HG03558 (cell line): ENCODE data around the gene GRAP.

Experiments
- ATAC-seq: cut with Tn5 transposase; IDR thresholded peaks from one replicate; pipeline ENCODE4 v1.9.1; 2021; ENCODE audit warnings: moderate number of reproducible peaks; ENCODE audit not compliant: unreplicated experiment; ENCODE audit errors: extremely low read depth

The GRAP gene

DNA sequence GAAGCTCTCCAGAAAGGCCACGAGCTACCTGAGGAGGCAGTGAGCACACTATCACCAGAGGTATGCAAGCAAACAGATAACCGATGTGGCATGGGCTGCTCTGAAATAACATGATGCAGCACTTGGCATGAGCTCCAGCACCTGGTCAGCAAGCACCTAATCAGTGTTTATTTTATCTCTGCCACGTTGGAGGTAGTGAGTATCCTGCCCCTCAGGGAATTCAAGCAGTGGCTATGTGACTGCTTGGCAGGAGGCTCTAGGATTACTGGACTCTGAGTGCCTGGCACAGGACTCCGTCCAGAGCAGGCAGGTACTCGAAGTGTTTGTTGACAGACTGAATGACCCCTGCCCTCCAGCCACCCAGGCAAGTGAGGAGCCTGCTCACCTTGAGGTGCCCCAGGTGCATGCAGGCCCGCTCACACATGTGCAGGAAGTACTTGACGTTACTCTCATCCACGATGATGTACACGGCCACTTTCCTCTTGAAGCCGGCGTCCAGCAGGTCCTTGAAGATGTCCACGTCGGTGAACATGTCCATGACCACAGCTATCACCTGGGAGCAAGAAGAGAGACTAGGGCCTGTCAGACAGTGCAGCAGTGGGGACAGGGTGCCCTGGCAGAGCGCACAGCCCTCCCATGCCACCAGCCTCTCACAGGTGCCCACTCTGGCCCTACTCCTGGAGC is 58.8 kb downstream of the GRAP start:
- ATAC-seq, result no peak

DNA sequence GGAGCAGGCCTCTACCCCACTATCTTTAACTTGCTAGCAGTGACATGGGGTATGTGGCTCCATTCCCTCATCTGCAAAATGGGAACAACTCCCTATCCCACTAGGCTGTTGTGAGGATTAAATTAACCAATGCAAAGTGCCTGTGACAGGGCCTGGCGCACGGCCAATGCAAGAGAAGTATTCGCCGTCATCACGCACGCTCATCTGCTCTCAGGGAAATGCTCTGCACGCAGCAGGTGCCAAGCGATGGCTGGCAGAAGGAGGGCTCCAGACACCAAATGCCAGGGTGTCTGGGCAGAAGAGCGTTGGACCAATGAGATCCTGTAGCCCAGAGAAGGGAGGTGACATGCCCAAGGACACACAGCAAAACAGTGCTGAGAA is 59.5 kb downstream of the GRAP start:
- no peak for ATAC-seq

DNA sequence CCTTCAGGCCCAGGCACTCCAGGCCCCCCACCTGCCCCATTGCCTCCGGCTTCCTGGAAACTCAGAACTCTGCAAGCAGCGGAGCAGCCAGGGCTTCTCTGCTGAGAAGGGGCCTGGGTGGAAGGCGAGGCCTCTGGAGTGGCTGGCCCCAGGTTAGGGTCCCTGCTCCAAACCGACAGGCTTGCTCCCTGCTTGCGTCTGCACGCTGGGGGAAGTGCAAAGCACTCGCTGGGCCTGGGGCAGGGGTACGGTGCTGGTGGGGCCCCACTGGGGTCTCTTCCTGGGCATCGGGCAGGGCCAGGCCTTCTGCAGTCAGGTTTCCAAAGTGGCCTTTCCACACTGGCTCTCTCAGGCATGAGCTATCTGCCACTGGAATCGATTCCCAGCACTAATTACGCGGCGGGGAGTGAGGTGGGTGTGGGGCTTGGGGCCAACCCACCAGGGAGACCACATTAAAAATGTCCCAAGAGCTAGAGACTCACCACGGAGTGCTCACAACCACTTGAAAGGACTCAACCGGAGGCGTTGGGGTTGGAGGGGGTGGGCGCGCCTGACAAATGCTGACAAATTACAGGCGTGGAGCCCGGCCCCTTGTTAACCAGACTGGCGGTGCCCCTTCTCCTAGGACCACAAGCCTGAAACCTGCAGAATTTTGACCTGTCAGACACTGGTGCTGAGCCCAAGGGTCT is 60.1 kb downstream of the GRAP start:
- no peak for ATAC-seq

DNA sequence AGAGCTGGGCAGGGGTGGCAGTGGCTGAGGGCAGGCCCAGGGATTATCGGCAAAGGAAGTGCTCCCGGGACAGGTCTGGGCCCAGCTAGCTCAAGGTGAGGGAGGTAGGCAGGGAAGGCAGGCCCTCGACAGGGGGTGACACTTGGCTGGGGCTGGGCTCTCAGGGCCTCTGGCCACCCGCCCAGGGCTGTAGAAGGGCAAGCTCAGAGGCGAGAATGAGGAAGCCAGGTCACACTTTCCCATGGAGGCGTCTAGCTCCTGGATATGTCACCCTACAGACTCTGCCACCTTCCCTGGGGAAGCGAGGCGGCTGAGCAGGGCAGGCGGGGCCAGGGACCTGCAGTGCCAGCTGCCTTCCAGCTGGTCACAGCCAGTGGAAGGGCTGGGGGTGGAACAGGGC is 61.3 kb downstream of the GRAP start:
- ATAC-seq, result no peak

DNA sequence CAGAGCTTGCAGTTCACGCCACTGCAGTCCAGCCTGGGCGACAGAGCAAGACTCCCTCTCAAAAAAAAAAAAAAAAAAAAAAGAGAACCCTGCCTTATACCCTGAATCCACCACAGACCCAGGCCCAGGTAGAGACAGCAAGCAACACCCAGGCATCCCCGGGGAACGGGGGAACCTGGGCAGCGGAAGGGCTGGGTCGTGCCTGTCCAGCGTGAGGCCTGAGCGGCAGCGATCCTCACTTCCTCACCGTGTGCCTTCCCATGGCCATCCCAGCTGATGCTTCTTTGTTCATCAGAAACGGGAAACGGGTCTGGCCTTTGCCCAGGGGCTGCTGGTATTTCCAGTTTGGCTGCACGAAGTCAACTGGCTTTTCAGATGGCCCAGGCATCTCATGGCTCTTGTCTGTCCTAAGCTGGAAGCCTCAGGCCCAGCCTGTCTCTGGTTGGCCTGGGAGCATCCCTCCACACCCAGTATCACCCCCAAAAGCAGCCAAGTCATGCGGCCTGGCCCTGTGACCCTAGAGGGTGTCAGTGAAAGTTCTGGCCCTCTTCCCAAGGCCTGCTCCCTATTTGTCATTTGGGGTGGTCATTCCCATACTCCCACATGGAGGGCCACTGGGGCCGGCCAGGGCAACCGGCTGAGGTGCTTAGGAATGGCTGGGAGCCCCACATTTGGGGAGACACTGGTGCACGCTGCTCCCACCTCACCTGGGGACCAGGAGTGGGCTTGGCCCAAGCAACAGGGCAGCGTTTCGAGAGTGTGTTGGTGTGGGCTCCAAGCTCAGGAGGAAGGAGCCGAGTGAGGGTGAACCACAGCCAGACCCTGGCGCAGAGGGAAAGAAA is 62.3 kb downstream of the GRAP start:
- no peak for ATAC-seq

DNA sequence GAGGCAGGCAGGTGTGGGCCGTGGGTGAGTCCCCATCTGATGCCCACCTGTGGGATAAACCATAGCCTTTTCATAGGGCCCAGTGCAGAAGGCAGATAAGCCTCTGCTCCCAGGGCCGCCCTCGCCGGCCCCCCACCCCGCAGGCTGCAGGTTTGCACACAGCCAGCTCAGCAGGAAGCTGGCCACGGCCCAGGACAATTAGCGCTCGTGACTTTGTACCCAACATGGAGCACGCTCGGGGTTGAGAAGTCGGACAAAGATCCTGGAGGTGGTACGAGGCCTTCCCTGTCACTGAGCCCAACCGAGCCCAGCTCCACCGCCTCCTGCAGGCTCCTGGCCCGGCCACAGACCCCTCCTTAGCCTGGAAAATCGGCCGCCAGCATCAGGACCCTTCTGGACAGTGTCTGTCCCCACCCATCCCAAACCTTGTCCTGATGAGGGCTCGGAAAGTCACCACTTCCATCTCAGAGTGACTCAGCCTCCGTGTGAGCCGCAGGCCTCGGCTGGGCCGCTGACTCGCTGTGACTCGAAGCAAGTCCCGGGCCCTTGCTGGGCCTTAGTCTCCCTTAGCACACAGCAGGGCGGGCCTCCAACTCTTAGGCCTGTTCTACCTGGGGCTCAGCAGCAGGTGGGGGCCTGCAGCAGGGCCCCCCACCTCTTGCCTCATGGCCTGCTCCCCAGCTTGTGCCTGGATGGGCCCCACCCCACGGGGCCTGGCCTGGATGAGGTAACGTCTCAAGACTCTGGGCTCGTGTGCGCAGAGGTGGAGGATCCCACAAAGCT is 64.9 kb downstream of the GRAP start:
- no peak for ATAC-seq

DNA sequence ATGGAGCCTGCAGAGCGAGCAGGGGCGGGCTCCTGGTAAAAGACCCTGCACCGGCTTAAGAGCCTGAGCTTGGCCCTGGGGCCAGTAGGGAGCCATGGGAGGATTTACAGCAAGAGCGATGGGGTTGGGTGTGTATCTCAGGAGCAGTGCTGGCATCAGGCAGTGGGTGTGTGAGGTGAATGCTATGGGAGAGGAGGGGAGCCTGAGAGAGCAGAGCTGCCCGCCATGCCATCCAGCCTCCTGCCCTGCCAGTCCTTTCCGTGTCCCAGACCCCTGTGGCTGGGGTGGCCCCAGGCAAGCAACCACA is 65.5 kb downstream of the GRAP start:
- no peak for ATAC-seq

DNA sequence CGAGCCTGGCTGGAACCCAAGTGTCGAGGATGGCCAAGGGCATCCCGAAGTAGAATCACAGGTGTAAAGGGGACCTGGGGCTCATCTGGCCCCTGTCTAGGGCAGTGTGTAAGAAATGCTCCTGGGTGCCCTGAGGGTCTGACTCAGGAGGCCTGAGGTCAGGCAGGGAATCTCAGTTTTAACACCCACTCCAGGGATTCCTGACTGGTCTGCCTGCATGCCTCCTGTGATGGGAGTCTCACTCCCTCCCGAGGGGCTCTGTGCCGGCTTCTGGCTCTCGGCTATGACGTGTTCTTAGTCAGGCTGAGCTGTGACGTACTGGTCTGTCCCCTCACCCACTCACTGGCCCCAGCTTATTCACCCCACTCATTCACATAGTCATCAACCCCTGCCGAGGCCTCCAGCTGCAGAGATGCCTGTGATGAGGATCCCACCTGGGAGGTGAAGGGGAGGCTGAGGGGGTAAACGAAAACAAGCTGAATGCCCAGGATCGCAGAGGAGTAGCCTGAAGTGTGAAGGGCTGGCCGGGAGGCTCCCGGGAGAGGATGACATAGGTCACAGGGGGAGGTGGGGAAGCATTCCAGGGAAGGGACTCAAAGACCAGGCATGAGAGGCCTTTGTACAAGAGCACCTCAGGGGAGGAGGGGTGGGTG is 65.9 kb downstream of the GRAP start:
- no peak for ATAC-seq

DNA sequence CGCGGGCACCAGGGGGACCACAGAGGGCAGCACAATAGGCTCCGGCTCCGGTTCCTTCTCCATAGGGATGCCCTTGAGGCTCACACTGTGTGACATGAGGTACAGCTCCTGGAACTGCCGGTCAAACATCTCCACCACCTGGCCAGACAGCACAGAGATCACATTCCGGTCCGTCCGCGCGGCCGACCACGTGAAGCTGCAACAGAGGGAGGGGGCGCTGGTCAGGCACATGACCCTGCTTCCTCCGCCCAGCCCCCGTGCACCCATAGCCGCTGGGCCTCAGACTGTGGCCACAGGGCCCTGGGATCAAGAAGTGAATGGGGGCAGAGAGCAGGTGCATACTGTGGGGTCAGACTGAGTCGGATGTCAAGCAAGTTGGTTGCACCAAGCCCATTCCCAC is 68.1 kb downstream of the GRAP start:
- no peak for ATAC-seq

DNA sequence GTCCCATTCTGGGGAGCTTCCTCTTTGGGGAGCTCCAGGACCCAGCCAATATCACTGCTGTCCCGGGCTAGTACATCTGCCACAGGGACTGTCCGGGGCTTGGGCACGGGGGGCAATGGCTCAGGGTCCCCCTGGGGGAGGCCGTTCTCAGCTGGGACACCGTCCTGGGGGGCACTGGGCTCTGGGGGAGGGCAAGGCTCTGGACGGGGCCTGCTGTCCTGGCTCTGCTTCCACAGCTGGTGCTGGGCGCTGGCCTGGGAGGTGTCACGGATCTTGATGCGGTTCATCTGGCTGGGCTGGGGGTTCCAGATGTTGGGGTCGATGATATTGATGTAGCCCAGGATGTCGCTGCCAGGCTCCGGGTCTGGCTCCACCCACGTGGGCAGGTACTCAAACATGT is 68.7 kb downstream of the GRAP start:
- ATAC-seq, result no peak

DNA sequence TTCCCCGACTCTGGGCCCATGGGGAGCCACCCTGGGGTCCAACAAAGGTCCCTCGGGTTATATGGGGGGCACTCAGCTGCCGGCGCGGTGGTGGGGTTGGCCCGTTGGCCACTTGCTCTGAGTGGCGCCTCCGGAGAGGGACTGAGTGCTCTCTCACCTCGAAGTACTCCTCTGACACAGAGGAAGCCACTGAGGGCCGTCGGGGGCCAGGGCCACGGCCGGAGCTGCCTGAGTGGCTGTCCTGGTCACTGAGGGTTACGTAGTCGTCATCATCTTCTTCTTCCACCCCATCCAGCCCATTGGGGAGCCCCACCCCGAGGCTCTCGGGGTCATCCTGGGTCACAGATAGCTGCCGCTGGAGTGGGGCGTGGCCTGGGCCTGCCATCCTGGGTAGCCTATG is 69.1 kb downstream of the GRAP start:
- no peak for ATAC-seq

DNA sequence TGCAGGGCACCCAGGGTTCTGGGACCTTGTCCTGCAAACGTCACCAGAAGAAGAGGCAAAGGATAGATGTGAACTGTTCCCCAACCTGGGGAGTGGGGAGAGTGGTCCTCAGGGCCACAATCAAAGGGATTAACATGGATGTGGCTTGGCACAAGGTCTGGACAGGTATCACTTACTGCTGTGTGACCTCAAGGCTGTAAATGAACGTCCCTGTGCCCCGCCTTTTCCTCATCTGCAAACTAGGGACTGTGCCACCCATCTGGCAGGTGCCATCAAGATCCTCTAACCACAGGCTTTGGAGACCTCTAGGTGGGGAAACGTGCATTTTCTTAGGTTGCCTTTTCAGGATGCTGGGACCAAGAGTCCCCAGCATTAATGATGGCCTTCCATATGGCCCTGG is 69.7 kb downstream of the GRAP start:
- no peak for ATAC-seq

DNA sequence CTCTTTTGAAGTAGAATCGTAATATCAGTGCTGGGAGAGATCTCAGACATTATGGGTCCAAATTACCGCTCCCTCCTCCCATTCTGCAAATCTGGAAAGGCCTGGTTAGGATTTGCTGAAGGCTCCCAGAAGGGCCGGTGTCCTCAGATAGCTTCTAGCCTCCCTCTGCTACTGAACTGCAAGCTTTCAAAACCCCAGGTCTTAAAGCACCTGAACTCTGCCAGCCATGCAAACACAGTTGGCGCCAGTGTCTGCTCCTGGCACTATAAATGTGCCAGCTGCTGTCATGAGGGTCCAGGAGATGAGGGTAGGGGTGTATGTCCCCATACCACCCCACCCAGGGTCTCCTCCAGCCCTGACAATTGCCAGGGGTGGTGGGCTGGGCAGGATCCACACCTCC is 70.6 kb downstream of the GRAP start:
- ATAC-seq, result no peak

DNA sequence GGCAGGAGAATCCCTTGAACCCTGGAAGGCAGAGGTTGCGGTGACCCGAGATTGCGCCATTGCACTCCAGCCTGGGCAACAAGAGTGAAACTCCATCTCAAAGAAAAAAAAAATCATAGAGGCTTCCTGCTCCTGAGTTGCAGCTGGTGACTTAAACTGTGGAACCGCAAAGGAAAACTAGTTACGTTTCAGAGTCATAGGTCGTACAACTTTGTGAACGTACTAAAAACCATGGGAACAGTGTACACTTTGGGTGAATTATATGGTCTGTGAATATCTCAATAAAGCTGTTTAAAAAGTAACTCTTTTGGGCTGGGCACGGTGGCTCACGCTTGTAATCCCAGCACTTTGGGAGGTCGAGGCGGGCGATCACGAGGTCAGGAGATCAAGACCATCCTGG is 71.2 kb downstream of the GRAP start:
- ATAC-seq, result no peak

DNA sequence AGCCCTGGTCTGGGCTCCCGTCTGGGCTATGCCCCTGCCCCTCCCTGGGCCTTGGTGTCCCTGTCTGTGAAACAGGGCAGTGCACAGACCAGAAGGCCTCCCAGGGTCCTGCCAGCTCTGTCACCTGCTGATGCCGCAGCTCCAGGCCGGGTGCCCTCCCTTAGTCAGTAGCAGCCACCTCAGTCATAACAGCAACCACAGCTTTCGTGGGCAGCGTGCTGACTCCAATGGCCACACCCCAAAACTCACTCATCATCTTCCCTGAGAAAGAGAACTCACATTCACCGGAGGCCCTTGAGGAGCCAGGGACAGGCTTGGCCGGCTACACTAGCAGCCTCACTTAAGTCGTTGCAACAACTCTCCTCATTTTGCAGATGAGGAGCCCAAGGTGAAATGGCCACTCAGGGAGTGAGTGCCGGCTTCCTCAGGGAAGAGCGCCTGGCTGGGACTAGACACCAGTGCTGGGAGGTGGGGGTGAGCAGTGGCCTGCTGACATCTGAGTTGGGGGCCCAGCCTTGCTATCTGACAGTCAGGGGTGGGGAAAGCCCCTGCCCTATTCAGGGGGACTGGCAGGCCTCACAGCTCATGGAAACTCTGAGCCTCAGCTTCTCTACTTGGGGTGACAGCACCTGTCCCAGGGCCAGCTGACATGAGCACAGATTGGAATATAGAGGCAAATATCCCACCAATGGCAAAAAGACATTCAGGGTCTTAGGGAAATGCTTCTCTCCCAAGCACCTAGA is 72.2 kb downstream of the GRAP start:
- ATAC-seq, result no peak

DNA sequence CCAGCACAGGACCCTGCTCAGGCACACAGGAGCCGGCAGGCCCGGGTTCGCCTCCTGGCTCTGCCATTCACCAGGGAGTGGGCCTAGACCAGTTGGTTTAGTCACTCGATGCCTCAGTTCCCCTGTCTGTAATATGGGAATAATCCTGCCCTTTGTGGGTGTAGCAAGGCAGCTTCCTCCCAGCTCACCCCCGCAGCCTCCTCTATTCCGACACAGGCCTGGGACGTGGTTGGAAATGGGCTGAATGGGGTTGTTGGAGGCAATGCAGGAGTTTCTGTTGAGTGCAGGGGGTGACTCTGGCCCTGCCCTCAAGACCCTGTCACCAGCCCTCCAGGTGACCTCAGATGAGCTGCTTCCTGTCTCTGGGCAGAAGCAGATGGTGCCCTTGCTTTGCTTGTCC is 75.0 kb downstream of the GRAP start:
- ATAC-seq, result no peak
